ACHN (cell line): Measurements from ENCODE around the gene PPARGC1A.

Experiments used
- DNase-seq: peaks from one replicate; pipeline ENCODE4 v3.0.0-alpha.2; 2015
- in situ Hi-C: cut with HindIII; loops from 2 replicates; pipeline ENCODE4 v1.10.0; 2017; ENCODE audit warnings: low sequenced_read_pairs, low pct_ligation_motif_present, low pct_unique_long_range_greater_than_20kb

PPARGC1A gene

GRCh38 chr4:23885943-23886590 lies 3.8 kb downstream of the PPARGC1A start:
- in situ Hi-C loops = no loop called here
- DNase-seq = no peak

- DNase-seq = no peak
- in situ Hi-C loops = no loop called here
These were observed 5.1 kb downstream of the PPARGC1A start for GRCh38 chr4:23884741-23885140.

- in situ Hi-C loops = no loop called here
- DNase-seq = no peak
These were observed 5.6 kb downstream of the PPARGC1A start for GRCh38 chr4:23884261-23884660.

- in situ Hi-C loops = no loop called here
- no peak for DNase-seq
These were observed 6.8 kb downstream of the PPARGC1A start for GRCh38 chr4:23882976-23883531.

GRCh38 chr4:23881674-23882337 lies 8.0 kb downstream of the PPARGC1A start:
- in situ Hi-C loops = no loop called here
- DNase-seq = peak; percentile 4

GRCh38 chr4:23881052-23881501 lies 8.8 kb downstream of the PPARGC1A start:
- DNase-seq = no peak
- in situ Hi-C loops = no loop called here

- DNase-seq = no peak
- in situ Hi-C loops = no loop called here
These were observed 10.7 kb downstream of the PPARGC1A start for GRCh38 chr4:23878912-23879732.

GRCh38 chr4:23878246-23878891 lies 11.5 kb downstream of the PPARGC1A start:
- DNase-seq = no peak
- in situ Hi-C loops = no loop called here

GRCh38 chr4:23877758-23878229 lies 12.1 kb downstream of the PPARGC1A start:
- in situ Hi-C loops = no loop called here
- peak; percentile 39 for DNase-seq

GRCh38 chr4:23876418-23877089 lies 13.3 kb downstream of the PPARGC1A start:
- peak; percentile 70 for DNase-seq
- in situ Hi-C loops = no loop called here

- in situ Hi-C loops = no loop called here
- no peak for DNase-seq
These were observed 14.5 kb downstream of the PPARGC1A start for GRCh38 chr4:23875317-23875716.

GRCh38 chr4:23874536-23874901 lies 15.3 kb downstream of the PPARGC1A start:
- in situ Hi-C loops = no loop called here
- DNase-seq = no peak

- in situ Hi-C loops = no loop called here
- DNase-seq = no peak
These were observed 15.9 kb downstream of the PPARGC1A start for GRCh38 chr4:23873717-23874535.

- in situ Hi-C loops = no loop called here
- DNase-seq = no peak
These were observed 18.4 kb downstream of the PPARGC1A start for GRCh38 chr4:23871426-23871825.

GRCh38 chr4:23866450-23867075 lies 23.3 kb downstream of the PPARGC1A start:
- DNase-seq = no peak
- in situ Hi-C loops = no loop called here

GRCh38 chr4:23861897-23862296 lies 27.9 kb downstream of the PPARGC1A start:
- no peak for DNase-seq
- in situ Hi-C loops = no loop called here

GRCh38 chr4:23860919-23861318 lies 28.9 kb downstream of the PPARGC1A start:
- in situ Hi-C loops = no loop called here
- DNase-seq = no peak
